Common myeloid progenitor, CD34-positive (primary cell): ENCODE measurements around the gene KNDC1.
"Not testable (repeated sequence)": the region's sequence is repeated elsewhere in the genome, so short reads cannot be mapped to it uniquely, and the experiment has no call there.

Experiments
- CTCF ChIA-PET: fragments of 350-600 bp; sonication (Branson Sonifier 250); formaldehyde crosslinking; loops from one replicate; lab custom pipeline; 2021; ENCODE audit warnings: antibody characterized with exemption; lab: Charles Lee
- POLR2A ChIA-PET: fragments of 350-600 bp; sonication (Branson Sonifier 250); formaldehyde crosslinking; loops from one replicate; lab custom pipeline; 2021; ENCODE audit warnings: antibody characterized with exemption; lab: Charles Lee
- DNase-seq, 3 donors: peaks; one replicate each; pipeline versions ENCODE4 v3.0.0 to v3.0.0-alpha.2; 2013
- H3K27ac ChIP-seq, 2 experiments: 1 replicate in 1 of 2; 2 replicates in 1 of 2; pipeline ENCODE4 v1.7.0; 2013; ENCODE audit warnings: inconsistent platforms in 2 of 2, low read length in 2 of 2, mild to moderate bottlenecking in 2 of 2, low read depth in 1 of 2, moderate library complexity in 1 of 2; ENCODE audit not compliant: severe bottlenecking in 2 of 2, insufficient read depth in 1 of 2, poor library complexity in 1 of 2
- H3K27me3 ChIP-seq, 5 experiments: replicated peaks in 2 of 5; 1 replicate in 3 of 5; 2 replicates in 2 of 5; pipeline versions ENCODE4 v1.6.1 to v1.7.0; 2013; ENCODE audit warnings: low read length in 4 of 5, mild to moderate bottlenecking in 2 of 5, moderate library complexity in 2 of 5, inconsistent platforms in 1 of 5; ENCODE audit not compliant: insufficient read depth in 5 of 5, control insufficient read depth in 4 of 5
- H3K36me3 ChIP-seq, 4 experiments: 1 replicate in 2 of 4; 2 replicates in 2 of 4; pipeline versions ENCODE4 v1.6.1 to v1.7.0; 2013; ENCODE audit warnings: low read length in 3 of 4, control low read depth in 1 of 4, mild to moderate bottlenecking in 1 of 4; ENCODE audit not compliant: control insufficient read depth in 4 of 4, insufficient read depth in 4 of 4
- H3K4me1 ChIP-seq, 4 experiments: 1 replicate in 3 of 4; 2 replicates in 1 of 4; pipeline versions ENCODE4 v1.6.1 to v1.7.1; 2013; ENCODE audit warnings: low read length in 3 of 4, mild to moderate bottlenecking in 3 of 4, control low read depth in 1 of 4, inconsistent platforms in 1 of 4, moderate library complexity in 1 of 4; ENCODE audit not compliant: control insufficient read depth in 4 of 4, insufficient read depth in 4 of 4; ENCODE audit errors: control extremely low read depth in 1 of 4
- H3K4me3 ChIP-seq, 7 experiments: 1 replicate in 4 of 7; 2 replicates in 3 of 7; pipeline versions ENCODE4 v1.5.1 to v1.7.0; 2013; ENCODE audit warnings: mild to moderate bottlenecking in 7 of 7, low read length in 6 of 7, moderate library complexity in 6 of 7, inconsistent platforms in 2 of 7, low read depth in 2 of 7, control low read depth in 1 of 7; ENCODE audit not compliant: insufficient read depth in 4 of 7, control insufficient read depth in 1 of 7; ENCODE audit errors: extremely low read depth in 1 of 7
- H3K9me3 ChIP-seq, 5 experiments: 1 replicate in 4 of 5; 2 replicates in 1 of 5; pipeline versions ENCODE4 v1.6.1 to v1.7.1; 2013; ENCODE audit warnings: low read length in 4 of 5, mild to moderate bottlenecking in 2 of 5, inconsistent platforms in 1 of 5, low read depth in 1 of 5, moderate library complexity in 1 of 5; ENCODE audit not compliant: control insufficient read depth in 4 of 5, insufficient read depth in 2 of 5; ENCODE audit errors: control extremely low read depth in 1 of 5
- WGBS: methylation state at CpG from one replicate; pipeline ENCODE4 v1.1.5; 2013; ENCODE audit not compliant: insufficient coverage; 5-methylcytosine and 5-hydroxymethylcytosine counted together

KNDC1 gene

GRCh38 chr10:133142523-133143199 lies 17.4 kb upstream of the KNDC1 start:
- no peak overlapping the region for H3K4me3 ChIP-seq
- H3K27ac ChIP-seq: no peak overlapping the region
- CTCF ChIA-PET: interaction anchor here (0.6 to 2.4 kb wide), 10 partner anchors 8 to 695 kb away, joined by 3 to 13 read pairs (median 4); no protein-coding TSS in a partner anchor
- H3K4me1 ChIP-seq: peaks cover 0 to 6% (median 2%) of the 10 kb centered on the region in 4 experiments
- H3K36me3 ChIP-seq: no peaks in the 10 kb centered on the region
- peaks cover 0 to 7% (median 0%) of the 10 kb centered on the region in 5 experiments for H3K9me3 ChIP-seq
- no peak for DNase-seq
- POLR2A ChIA-PET: no interaction called here
- WGBS: 97% methylated on average over 16 of the region's 24 CpGs
- H3K27me3 ChIP-seq: peaks cover 0 to 18% (median 7%) of the 10 kb centered on the region in 5 experiments

- no peak for DNase-seq
- H3K36me3 ChIP-seq: no peaks in the 10 kb centered on the region
- 82% methylated on average over 10 of the region's 10 CpGs for WGBS
- POLR2A ChIA-PET: no interaction called here
- peaks cover 0 to 10% (median 2%) of the 10 kb centered on the region in 5 experiments for H3K9me3 ChIP-seq
- H3K27ac ChIP-seq: no peak overlapping the region
- H3K4me1 ChIP-seq: peaks cover 0 to 6% (median 2%) of the 10 kb centered on the region in 4 experiments
- CTCF ChIA-PET: interaction anchor here (0.6 to 2.4 kb wide), 11 partner anchors 8 to 695 kb away, joined by 3 to 13 read pairs (median 3); no protein-coding TSS in a partner anchor
- peaks cover 0 to 18% (median 7%) of the 10 kb centered on the region in 5 experiments for H3K27me3 ChIP-seq
- no peak overlapping the region for H3K4me3 ChIP-seq
These were observed 16.9 kb upstream of the KNDC1 start for GRCh38 chr10:133143200-133143533.

GRCh38 chr10:133143546-133143945 lies 16.5 kb upstream of the KNDC1 start:
- POLR2A ChIA-PET: no interaction called here
- Histone ChIP-seq H3K27ac (no peak overlapping the region), H3K27me3 (peaks cover 0 to 22% (median 9%) of the 10 kb centered on the region in 5 experiments), H3K4me1 (peaks cover 0 to 6% (median 2%) of the 10 kb centered on the region in 4 experiments), H3K4me3 (no peak overlapping the region), H3K36me3 (no peaks in the 10 kb centered on the region), H3K9me3 (peaks cover 0 to 14% (median 4%) of the 10 kb centered on the region in 5 experiments)
- WGBS: 95% methylated on average over 4 of the region's 9 CpGs
- CTCF ChIA-PET: interaction anchor here (0.6 to 2.4 kb wide), 12 partner anchors 9 to 695 kb away, joined by 3 to 13 read pairs (median 4); no protein-coding TSS in a partner anchor
- DNase-seq: no peak

GRCh38 chr10:133144771-133145170 lies 15.2 kb upstream of the KNDC1 start:
- H3K9me3 ChIP-seq: peaks cover 0 to 17% (median 4%) of the 10 kb centered on the region in 5 experiments
- peaks cover 0 to 2% (median under 1%) of the 10 kb centered on the region in 4 experiments for H3K4me1 ChIP-seq
- no peak overlapping the region for H3K27ac ChIP-seq
- no peak for DNase-seq
- WGBS: 93% methylated on average over 5 of the region's 7 CpGs
- H3K4me3 ChIP-seq: no peak overlapping the region
- H3K36me3 ChIP-seq: no peaks in the 10 kb centered on the region
- ChIA-PET CTCF (interaction anchor here (0.5 to 2.4 kb wide), 4 partner anchors 9 to 135 kb away, joined by 3 to 13 read pairs (median 4); no protein-coding TSS in a partner anchor), POLR2A (no interaction called here)
- peaks cover 0 to 29% (median 9%) of the 10 kb centered on the region in 5 experiments for H3K27me3 ChIP-seq

GRCh38 chr10:133150226-133150625 lies 9.8 kb upstream of the KNDC1 start:
- H3K9me3 ChIP-seq: peaks cover 0 to 21% (median 4%) of the 10 kb centered on the region in 5 experiments
- ChIA-PET CTCF (no interaction called here), POLR2A (no interaction called here)
- H3K4me3 ChIP-seq: no peak overlapping the region
- H3K4me1 ChIP-seq: no peaks in the 10 kb centered on the region
- no peaks in the 10 kb centered on the region for H3K36me3 ChIP-seq
- no peak overlapping the region for H3K27ac ChIP-seq
- no peak for DNase-seq
- WGBS: no CpG with 5 or more reads among the region's 8 CpGs
- H3K27me3 ChIP-seq: peaks cover 2 to 44% (median 9%) of the 10 kb centered on the region in 5 experiments

GRCh38 chr10:133150656-133151055 lies 9.4 kb upstream of the KNDC1 start:
- WGBS: 94% methylated on average over 9 of the region's 12 CpGs
- Histone ChIP-seq H3K27ac (no peak overlapping the region), H3K4me1 (no peaks in the 10 kb centered on the region), H3K36me3 (no peaks in the 10 kb centered on the region), H3K9me3 (peaks cover 0 to 21% (median 4%) of the 10 kb centered on the region in 5 experiments), H3K27me3 (peaks cover 2 to 46% (median 7%) of the 10 kb centered on the region in 5 experiments), H3K4me3 (no peak overlapping the region)
- POLR2A ChIA-PET: no interaction called here
- no peak for DNase-seq
- CTCF ChIA-PET: no interaction called here

- peaks cover 0 to 21% (median 4%) of the 10 kb centered on the region in 5 experiments for H3K9me3 ChIP-seq
- H3K4me3 ChIP-seq, DNase-seq, H3K27ac ChIP-seq, H3K4me1 ChIP-seq, CTCF ChIA-PET, H3K36me3 ChIP-seq: not testable (repeated sequence)
- POLR2A ChIA-PET: interaction anchor here (0.6 kb wide), 1 partner anchor 32 kb away, joined by 5 read pairs; no protein-coding TSS in a partner anchor
- 100% methylated on average over 1 of the region's 3 CpGs for WGBS
- peaks cover 2 to 46% (median 7%) of the 10 kb centered on the region in 5 experiments for H3K27me3 ChIP-seq
These were observed 8.9 kb upstream of the KNDC1 start for GRCh38 chr10:133151071-133151470.
